Hematopoietic multipotent progenitor cell treated with erythropoietin and hydrocortisone succinate and interleukin-3 and kit ligand, for 4 days (in vitro differentiated cells): Measurements from ENCODE around the gene ALG11.
"Not testable (repeated sequence)": the region's sequence is repeated elsewhere in the genome, so short reads cannot be mapped to it uniquely, and the experiment has no call there.

Source experiments
- DNase-seq: peaks from one replicate; pipeline ENCODE4 v3.0.0-alpha.2; 2015

Gene ALG11

GRCh38 chr13:52030401-52030800 lies 18.2 kb downstream of the ALG11 start:
- DNase-seq: not testable (repeated sequence)

- no peak for DNase-seq
Measured at GRCh38 chr13:52033039-52033438, 20.8 kb downstream of the ALG11 start.

GRCh38 chr13:52034616-52035226 lies 22.5 kb downstream of the ALG11 start:
- DNase-seq: no peak

- no peak for DNase-seq
Measured at GRCh38 chr13:52036037-52036436, 23.8 kb downstream of the ALG11 start.

GRCh38 chr13:52043675-52044074 lies 31.5 kb downstream of the ALG11 start:
- DNase-seq: no peak

- no peak for DNase-seq
Measured at GRCh38 chr13:52047463-52047862, 35.3 kb downstream of the ALG11 start.

- DNase-seq: no peak
Measured at GRCh38 chr13:52048516-52048915, 36.3 kb downstream of the ALG11 start.

GRCh38 chr13:52051400-52051799 lies 39.2 kb downstream of the ALG11 start:
- no peak for DNase-seq

GRCh38 chr13:52053460-52053859 lies 41.3 kb downstream of the ALG11 start:
- no peak for DNase-seq

GRCh38 chr13:52061064-52061463 lies 48.9 kb downstream of the ALG11 start:
- DNase-seq: not testable (repeated sequence)

GRCh38 chr13:52061587-52061986 lies 49.4 kb downstream of the ALG11 start:
- DNase-seq: no peak

GRCh38 chr13:52067237-52067636 lies 55.0 kb downstream of the ALG11 start:
- peak; percentile 59 for DNase-seq

- peak; percentile 62 for DNase-seq
Measured at GRCh38 chr13:52070929-52071523, 58.8 kb downstream of the ALG11 start.
